A549 (cell line): ENCODE measurements around the gene LRRC46.

Experiments
- BHLHE40 ChIP-seq: IDR thresholded peaks from 2 replicates; pipeline ENCODE4 v1.6.1; 2012; ENCODE audit warnings: low read depth, low read length, inconsistent platforms
- CEBPB ChIP-seq, 2 experiments: fragments of >200 bp in 1 of 2; sonication (Bioruptor Twin) in 1 of 2; formaldehyde crosslinking in 1 of 2; IDR thresholded peaks; 2 replicates each; pipeline ENCODE4 v1.6.1; 2012 to 2016
- EP300 ChIP-seq, 2 experiments: fragments of >200 bp; sonication (Bioruptor Twin); formaldehyde crosslinking; IDR thresholded peaks; 2 replicates in 1 of 2; 3 replicates in 1 of 2; pipeline ENCODE4 v1.6.1; 2016 to 2017
- JUNB ChIP-seq: fragments of >200 bp; sonication (Bioruptor Twin); formaldehyde crosslinking; IDR thresholded peaks from 2 replicates; pipeline ENCODE4 v1.6.1; 2016
- KDM5A ChIP-seq: fragments of 200-600 bp; sonication (generic); IDR thresholded peaks from 2 replicates; pipeline ENCODE4 v1.6.1; 2016; ENCODE audit warnings: antibody characterized with exemption, mild to moderate bottlenecking
- POLR2A ChIP-seq: IDR thresholded peaks from 2 replicates; pipeline ENCODE4 v1.6.1; 2012; ENCODE audit warnings: mild to moderate bottlenecking, low read length
- POLR2AphosphoS2 ChIP-seq: conservative IDR thresholded peaks from 2 replicates; pipeline ENCODE4 v1.6.1; 2012; ENCODE audit warnings: low read length, improper control_type of control experiment, inconsistent platforms
- SMC3 ChIP-seq: fragments of >200 bp; sonication (Bioruptor Twin); formaldehyde crosslinking; IDR thresholded peaks from 3 replicates; pipeline ENCODE4 v1.6.1; 2018; ENCODE audit warnings: inconsistent platforms
- SREBF2 ChIP-seq: fragments of 450-650 bp; IDR thresholded peaks from 2 replicates; pipeline ENCODE4 v1.6.1; 2014; ENCODE audit warnings: mild to moderate bottlenecking, moderate library complexity
- TF ChIP-seq, protein P1 (sequence below): fragments of >200 bp; sonication (Bioruptor Twin); formaldehyde crosslinking; IDR thresholded peaks from 3 replicates; pipeline ENCODE4 v1.5.1; 2016
- TF ChIP-seq, protein P2 (sequence below): fragments of 200-600 bp; sonication (generic); IDR thresholded peaks from 2 replicates; pipeline ENCODE4 v1.6.1; 2016; ENCODE audit warnings: antibody characterized with exemption, mild to moderate bottlenecking, moderate library complexity

DNA sequence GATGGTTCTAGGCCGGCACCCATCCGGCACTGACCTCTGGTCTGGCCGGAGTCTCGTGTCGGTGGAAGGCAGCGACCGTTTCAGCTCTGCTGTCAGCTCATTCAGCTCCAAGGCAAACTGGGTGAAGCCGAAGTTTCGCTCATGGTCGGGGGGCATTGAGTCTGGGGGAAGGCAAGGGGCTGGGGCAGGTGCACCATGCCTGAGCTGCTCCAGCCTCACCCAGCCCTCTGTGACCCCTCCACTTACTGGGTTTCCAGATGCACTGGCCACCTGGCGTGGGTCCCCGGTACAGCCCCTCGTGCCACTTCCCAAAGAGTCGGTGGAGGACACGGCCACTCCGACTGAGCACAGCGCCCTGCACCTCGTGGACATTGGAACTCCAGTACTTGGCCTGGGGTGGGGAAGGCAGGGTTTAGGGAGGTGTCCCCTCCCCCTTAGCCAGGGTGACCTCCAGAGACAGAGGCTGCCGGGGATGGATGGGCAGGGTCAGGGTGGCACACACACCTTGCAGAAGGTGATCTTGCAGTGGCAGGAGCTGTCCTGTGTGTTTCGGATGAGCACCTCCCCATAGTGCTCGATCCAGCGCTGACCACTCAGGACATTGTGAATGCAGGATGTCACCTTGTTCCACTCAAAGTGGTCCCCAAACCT is 22.5 kb upstream of the LRRC46 start:
- TF ChIP-seq POLR2AphosphoS2 = no peak
- TF ChIP-seq, protein P1, sequence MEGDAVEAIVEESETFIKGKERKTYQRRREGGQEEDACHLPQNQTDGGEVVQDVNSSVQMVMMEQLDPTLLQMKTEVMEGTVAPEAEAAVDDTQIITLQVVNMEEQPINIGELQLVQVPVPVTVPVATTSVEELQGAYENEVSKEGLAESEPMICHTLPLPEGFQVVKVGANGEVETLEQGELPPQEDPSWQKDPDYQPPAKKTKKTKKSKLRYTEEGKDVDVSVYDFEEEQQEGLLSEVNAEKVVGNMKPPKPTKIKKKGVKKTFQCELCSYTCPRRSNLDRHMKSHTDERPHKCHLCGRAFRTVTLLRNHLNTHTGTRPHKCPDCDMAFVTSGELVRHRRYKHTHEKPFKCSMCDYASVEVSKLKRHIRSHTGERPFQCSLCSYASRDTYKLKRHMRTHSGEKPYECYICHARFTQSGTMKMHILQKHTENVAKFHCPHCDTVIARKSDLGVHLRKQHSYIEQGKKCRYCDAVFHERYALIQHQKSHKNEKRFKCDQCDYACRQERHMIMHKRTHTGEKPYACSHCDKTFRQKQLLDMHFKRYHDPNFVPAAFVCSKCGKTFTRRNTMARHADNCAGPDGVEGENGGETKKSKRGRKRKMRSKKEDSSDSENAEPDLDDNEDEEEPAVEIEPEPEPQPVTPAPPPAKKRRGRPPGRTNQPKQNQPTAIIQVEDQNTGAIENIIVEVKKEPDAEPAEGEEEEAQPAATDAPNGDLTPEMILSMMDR = no peak
- no peak for TF ChIP-seq SMC3
- no peak for TF ChIP-seq BHLHE40
- no peak for TF ChIP-seq JUNB
- TF ChIP-seq SREBF2 = no peak
- TF ChIP-seq POLR2A = no peak
- no peak for TF ChIP-seq CEBPB (IDR thresholded peaks at IDR 0.05)
- TF ChIP-seq EP300 (IDR thresholded peaks at IDR 0.05) = no peak
- TF ChIP-seq, protein P2, sequence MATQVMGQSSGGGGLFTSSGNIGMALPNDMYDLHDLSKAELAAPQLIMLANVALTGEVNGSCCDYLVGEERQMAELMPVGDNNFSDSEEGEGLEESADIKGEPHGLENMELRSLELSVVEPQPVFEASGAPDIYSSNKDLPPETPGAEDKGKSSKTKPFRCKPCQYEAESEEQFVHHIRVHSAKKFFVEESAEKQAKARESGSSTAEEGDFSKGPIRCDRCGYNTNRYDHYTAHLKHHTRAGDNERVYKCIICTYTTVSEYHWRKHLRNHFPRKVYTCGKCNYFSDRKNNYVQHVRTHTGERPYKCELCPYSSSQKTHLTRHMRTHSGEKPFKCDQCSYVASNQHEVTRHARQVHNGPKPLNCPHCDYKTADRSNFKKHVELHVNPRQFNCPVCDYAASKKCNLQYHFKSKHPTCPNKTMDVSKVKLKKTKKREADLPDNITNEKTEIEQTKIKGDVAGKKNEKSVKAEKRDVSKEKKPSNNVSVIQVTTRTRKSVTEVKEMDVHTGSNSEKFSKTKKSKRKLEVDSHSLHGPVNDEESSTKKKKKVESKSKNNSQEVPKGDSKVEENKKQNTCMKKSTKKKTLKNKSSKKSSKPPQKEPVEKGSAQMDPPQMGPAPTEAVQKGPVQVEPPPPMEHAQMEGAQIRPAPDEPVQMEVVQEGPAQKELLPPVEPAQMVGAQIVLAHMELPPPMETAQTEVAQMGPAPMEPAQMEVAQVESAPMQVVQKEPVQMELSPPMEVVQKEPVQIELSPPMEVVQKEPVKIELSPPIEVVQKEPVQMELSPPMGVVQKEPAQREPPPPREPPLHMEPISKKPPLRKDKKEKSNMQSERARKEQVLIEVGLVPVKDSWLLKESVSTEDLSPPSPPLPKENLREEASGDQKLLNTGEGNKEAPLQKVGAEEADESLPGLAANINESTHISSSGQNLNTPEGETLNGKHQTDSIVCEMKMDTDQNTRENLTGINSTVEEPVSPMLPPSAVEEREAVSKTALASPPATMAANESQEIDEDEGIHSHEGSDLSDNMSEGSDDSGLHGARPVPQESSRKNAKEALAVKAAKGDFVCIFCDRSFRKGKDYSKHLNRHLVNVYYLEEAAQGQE = no peak
- TF ChIP-seq KDM5A = no peak
